Heart right ventricle (tissue), 16 donors: ENCODE data around the gene PHF12. TPM values are rescaled to one million over a fixed set of nuclear protein-coding genes. Genes with fewer than 3 reads are reported as not detected.

ENCODE experiments used
- ATAC-seq, 8 donors: fragments of 200-7000 bp; cut with Tn5 transposase; one replicate each; pipeline ENCODE4 v1.9.1; 2020; ENCODE audit warnings: mild to moderate bottlenecking in 8 of 8, moderate library complexity in 8 of 8, moderate number of reproducible peaks in 1 of 8
- DNase-seq, 2 donors: peaks; one replicate each; pipeline ENCODE4 v3.0.0-alpha.2; 2020
- H3K27ac ChIP-seq, 10 donors: fragments of 200-600 bp; sonication (generic) in 2 of 10; one replicate each; pipeline versions ENCODE4 v1.5.0 to v1.8.0; 2020 to 2022; ENCODE audit warnings: mild to moderate bottlenecking in 3 of 10
- H3K27me3 ChIP-seq, 7 donors: fragments of 200-600 bp; one replicate each; pipeline ENCODE4 v1.8.0; 2021 to 2022; ENCODE audit warnings: mild to moderate bottlenecking in 2 of 7
- H3K36me3 ChIP-seq, 9 donors: fragments of 200-600 bp; sonication (generic) in 1 of 9; one replicate each; pipeline versions ENCODE4 v1.5.0 to v1.8.0; 2020 to 2022; ENCODE audit warnings: mild to moderate bottlenecking in 2 of 9
- H3K4me1 ChIP-seq, 9 donors: fragments of 200-600 bp; sonication (generic) in 1 of 9; one replicate each; pipeline versions ENCODE4 v1.5.0 to v1.8.0; 2020 to 2022; ENCODE audit warnings: mild to moderate bottlenecking in 4 of 9
- H3K4me3 ChIP-seq, 10 donors: fragments of 200-600 bp; sonication (generic) in 2 of 10; one replicate each; pipeline versions ENCODE4 v1.5.0 to v1.8.0; 2020 to 2022; ENCODE audit warnings: mild to moderate bottlenecking in 7 of 10, moderate library complexity in 2 of 10
- H3K9me3 ChIP-seq, 11 donors: fragments of 200-600 bp in 10 of 11; sonication (generic) in 2 of 11; one replicate each; pipeline versions ENCODE4 v1.5.0 to v1.8.0; 2013 to 2022; ENCODE audit warnings: mild to moderate bottlenecking in 2 of 11, control low read depth in 1 of 11, moderate library complexity in 1 of 11
- CTCF ChIP-seq, 9 donors: fragments of 200-600 bp; sonication (generic) in 2 of 9; IDR thresholded peaks; one replicate each; pipeline versions ENCODE4 v1.5.0 to v1.8.0; 2021 to 2022; ENCODE audit warnings: antibody characterized with exemption in 9 of 9, mild to moderate bottlenecking in 5 of 9, moderate library complexity in 1 of 9
- WGBS, 2 donors: extraction: QIAGEN DNeasy Blood & Tissue Kit; methylation state at CpG; one replicate each; pipeline ENCODE4 v1.1.7; 2013; ENCODE audit warnings: inconsistent platforms in 1 of 2; 5-methylcytosine and 5-hydroxymethylcytosine counted together
- intact Hi-C, 10 donors: fragments of 100-400 bp; cut with DNase I; formaldehyde crosslinking; loops; one replicate each; pipeline versions ENCODE4 v1.11.1 to v1.14.2; 2022
- polyA plus RNA-seq, 2 donors: library from polyadenylated mRNA; stranded (reverse); fragments of 200-250 nt; gene quantifications; one replicate each; pipeline ENCODE4 v1.2.3, GENCODE V29; 2013
- total RNA-seq, 10 donors: library from RNA; stranded (reverse); fragmentation: NEBNext Ultra II Directional in 3 of 10; extraction: Animal tissue kit (Norgen Biotek cat#: 25700) in 3 of 10; gene quantifications; one replicate each; pipeline versions ENCODE4 v1.2.1 to v1.2.4, GENCODE V29; 2021 to 2023
- donor health status: Arrhythmogenic right ventricular cardiomyopathy.
- donor health status: ischemic (EF 13 %, LVEDD 7.1; RV severe dilation, severe dysfunction).
- donor health status: healthy with polysubstance abuse.
- donor health status: DM: no; HTN: yes; CAD: no.
- donor health status: DM: no; HTN: no; CAD: no.
- donor health status: ischemic (EF 25% LVEDD 6.9; RV normal size, moderate dysfunction).
- donor health status: ischemic (EF 25% LVEDD 5.7; RV mildly dilated, moderate dysfunction).
- donor health status: healthy.
- donor health status: DM: yes; HTN: yes; CAD: no.
- donor health status: Ischemic cardiomyopathy.
- donor health status: ischemic (EF 35%, LVEDD 5.7; RV mildly dilated, moderate dysfunction).
- donor health status: nonischemic (EF 11% LVEDD 7.7; RV severe dilation, severe dysfunction).
- donor health status: DM: yes; HTN: yes; CAD: no.
- donor health status: PGD.
- donor health status: ischemic (EF 29% LVEDD 5.4; RV normal size, mild dysfunction).
- donor health status: nonischemic (EF 23%, LVEDD 6.1; RV moderate dilation, normal function).

PHF12 gene
- total and polyA plus RNA-seq, 12 donors: 7.3 to 28.0 (median 20.9) TPM

- ATAC-seq (peak; percentile 89 to 94 (median 92)), DNase-seq (peak; percentile 85 to 93)
- Histone ChIP-seq H3K27ac (peak within 1 kb of the TSS; percentile 48 to 88 (median 78)), H3K9me3 (no peaks in the 10 kb centered on the region), H3K4me3 (peak within 1 kb of the TSS; percentile 19 to 83 (median 73)), H3K36me3 (peaks cover 0 to 29% (median 24%) of the 10 kb centered on the region in 9 donors), H3K4me1 (peaks cover 6 to 49% (median 22%) of the 10 kb centered on the region in 9 donors), H3K27me3 (no peaks in the 10 kb centered on the region)
- 1% methylated on average over 46 to 55 of the region's 55 CpGs for whole genome bisulfite sequencing, 2 donors
- peak; percentile 62 to 94 (median 86) for TF ChIP-seq CTCF (IDR thresholded peaks at IDR 0.05)
- intact Hi-C loops: loop anchor here in 7 of 10 donors (5.0 to 10.0 kb wide), 7 partner anchors 34 to 176 kb away; partner anchors contain the start of genes ERAL1 (in 1 of the 7), NEK8 (in 1 of the 7) and TLCD1 (in 1 of the 7)
These were observed 48.3 kb downstream of the PHF12 start, which contains the start of gene DHRS13 for GRCh38 chr17:28902819-28903545. Gene DHRS13, minus strand, starts transcription at chr17:28903079. Its CDS starts 135 bp downstream, at chr17:28902944.

- peaks cover 4 to 44% (median 17%) of the 10 kb centered on the region in 9 donors for H3K4me1 ChIP-seq
- peak overlapping the region; percentile 19 to 83 (median 73) for H3K4me3 ChIP-seq
- no peaks in the 10 kb centered on the region for H3K27me3 ChIP-seq
- TF ChIP-seq CTCF (IDR thresholded peaks at IDR 0.05): no peak
- DNase-seq (peak in 1 of 2 donors; percentile 52), ATAC-seq (peak; percentile 14 to 54 (median 45))
- H3K27ac ChIP-seq: peak overlapping the region; percentile 48 to 88 (median 78)
- no peaks in the 10 kb centered on the region for H3K9me3 ChIP-seq
- intact Hi-C loops: loop anchor here in 7 of 10 donors (5.0 to 10.0 kb wide), 7 partner anchors 35 to 175 kb away; partner anchors contain the start of genes ERAL1 (in 1 of the 7), NEK8 (in 1 of the 7) and TLCD1 (in 1 of the 7)
- H3K36me3 ChIP-seq: peaks cover 0 to 20% (median 18%) of the 10 kb centered on the region in 9 donors
- WGBS, 2 donors: 6% methylated on average over 61 to 62 of the region's 62 CpGs
These were observed 49.2 kb downstream of the PHF12 start for GRCh38 chr17:28901866-28902818.

GRCh38 chr17:28900986-28901726, 50.2 kb downstream of the PHF12 start:
- TF ChIP-seq CTCF (IDR thresholded peaks at IDR 0.05): no peak
- no peak for ATAC-seq
- peaks cover 5 to 45% (median 23%) of the 10 kb centered on the region in 9 donors for H3K4me1 ChIP-seq
- no peak for DNase-seq
- H3K27me3 ChIP-seq: no peaks in the 10 kb centered on the region
- intact Hi-C loops: loop anchor here in 7 of 10 donors (5.0 to 10.0 kb wide), 7 partner anchors 36 to 174 kb away; partner anchors contain the start of genes ERAL1 (in 1 of the 7), NEK8 (in 1 of the 7) and TLCD1 (in 1 of the 7)
- H3K4me3 ChIP-seq: peak overlapping the region in 2 of 10 donors; percentile 65 to 80
- H3K36me3 ChIP-seq: peaks cover 0 to 10% (median 8%) of the 10 kb centered on the region in 9 donors
- 93 to 96% methylated on average over 24 of the region's 24 CpGs for WGBS, 2 donors
- H3K9me3 ChIP-seq: no peaks in the 10 kb centered on the region
- peak overlapping the region in 1 of 10 donors; percentile 88 for H3K27ac ChIP-seq
